HG02759 (cell line): ENCODE measurements around the gene NKIRAS2.

Experiments used
- ATAC-seq: cut with Tn5 transposase; IDR thresholded peaks from one replicate; pipeline ENCODE4 v1.9.1; 2021; ENCODE audit warnings: mild to moderate bottlenecking, moderate library complexity; ENCODE audit not compliant: unreplicated experiment

Gene NKIRAS2

DNA sequence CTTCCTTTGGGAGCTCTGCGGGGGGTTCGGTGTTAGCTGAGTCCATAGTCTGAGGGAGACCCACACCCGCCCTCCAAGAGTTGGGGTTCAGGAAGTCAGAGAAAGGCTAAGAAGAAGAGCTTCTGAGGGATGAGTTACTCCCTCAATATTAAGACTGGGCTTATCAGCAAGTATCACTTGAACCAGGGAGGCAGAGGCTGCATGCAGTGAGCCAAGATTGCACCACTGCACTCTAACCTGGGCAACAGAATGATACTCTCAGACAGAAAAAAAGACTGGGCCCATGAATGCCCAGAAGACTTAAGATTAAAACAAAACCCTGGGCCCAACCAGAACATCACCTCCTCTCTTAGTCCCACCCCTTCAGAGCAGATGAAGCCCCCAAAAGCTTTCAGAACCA is 6.0 kb downstream of the NKIRAS2 start:
- no peak for ATAC-seq

DNA sequence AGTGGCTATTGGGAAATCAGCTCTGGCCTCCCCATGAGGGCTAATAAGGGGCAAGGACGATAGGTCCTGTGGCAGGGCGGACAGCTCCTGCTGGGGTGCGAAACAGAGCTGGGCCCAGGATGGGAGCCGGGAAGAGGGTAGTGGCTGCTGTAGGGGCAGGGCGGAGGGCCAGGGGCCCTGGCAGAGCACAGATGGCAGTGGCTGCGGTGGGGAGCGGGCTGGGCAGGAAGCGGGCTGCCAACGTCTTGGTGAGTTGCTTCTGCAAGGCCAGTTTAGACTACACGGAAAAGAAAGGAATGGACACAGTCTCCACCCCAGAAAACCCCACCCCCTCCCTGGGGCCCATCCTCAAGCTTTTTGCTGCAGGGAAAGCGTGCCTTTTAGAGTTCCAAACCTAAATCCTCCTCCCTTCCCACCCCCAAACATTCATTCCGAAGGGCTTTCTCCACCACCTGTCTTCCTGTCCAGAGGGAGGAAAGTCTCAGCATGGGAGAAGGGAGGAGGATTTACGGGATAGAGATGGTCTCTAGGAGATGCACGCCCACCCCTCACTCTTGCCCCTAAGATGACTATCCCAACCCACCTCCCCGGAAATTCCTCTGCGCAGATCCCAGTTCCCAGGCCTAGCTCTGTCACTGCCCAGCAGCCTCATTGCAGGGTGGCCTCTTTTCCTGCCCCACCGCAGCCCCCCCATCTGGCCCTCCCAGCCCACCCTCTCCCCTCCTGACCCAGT is 7.1 kb downstream of the NKIRAS2 start:
- ATAC-seq = no peak

DNA sequence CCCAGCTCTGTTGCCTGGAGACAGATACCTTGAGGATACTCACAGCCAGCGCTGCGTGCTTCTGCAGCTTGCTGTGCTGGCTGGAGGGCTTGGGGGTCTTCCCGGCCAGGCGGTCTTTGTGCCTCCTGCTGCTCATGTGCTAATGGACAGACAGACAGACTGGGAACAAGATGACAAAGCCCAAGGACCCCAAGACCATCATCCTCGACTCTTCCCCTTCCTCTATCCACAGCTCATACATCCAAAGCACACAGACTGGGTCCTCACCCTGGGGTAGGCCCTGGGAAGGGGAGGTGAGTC is 7.7 kb downstream of the NKIRAS2 start:
- ATAC-seq = no peak

DNA sequence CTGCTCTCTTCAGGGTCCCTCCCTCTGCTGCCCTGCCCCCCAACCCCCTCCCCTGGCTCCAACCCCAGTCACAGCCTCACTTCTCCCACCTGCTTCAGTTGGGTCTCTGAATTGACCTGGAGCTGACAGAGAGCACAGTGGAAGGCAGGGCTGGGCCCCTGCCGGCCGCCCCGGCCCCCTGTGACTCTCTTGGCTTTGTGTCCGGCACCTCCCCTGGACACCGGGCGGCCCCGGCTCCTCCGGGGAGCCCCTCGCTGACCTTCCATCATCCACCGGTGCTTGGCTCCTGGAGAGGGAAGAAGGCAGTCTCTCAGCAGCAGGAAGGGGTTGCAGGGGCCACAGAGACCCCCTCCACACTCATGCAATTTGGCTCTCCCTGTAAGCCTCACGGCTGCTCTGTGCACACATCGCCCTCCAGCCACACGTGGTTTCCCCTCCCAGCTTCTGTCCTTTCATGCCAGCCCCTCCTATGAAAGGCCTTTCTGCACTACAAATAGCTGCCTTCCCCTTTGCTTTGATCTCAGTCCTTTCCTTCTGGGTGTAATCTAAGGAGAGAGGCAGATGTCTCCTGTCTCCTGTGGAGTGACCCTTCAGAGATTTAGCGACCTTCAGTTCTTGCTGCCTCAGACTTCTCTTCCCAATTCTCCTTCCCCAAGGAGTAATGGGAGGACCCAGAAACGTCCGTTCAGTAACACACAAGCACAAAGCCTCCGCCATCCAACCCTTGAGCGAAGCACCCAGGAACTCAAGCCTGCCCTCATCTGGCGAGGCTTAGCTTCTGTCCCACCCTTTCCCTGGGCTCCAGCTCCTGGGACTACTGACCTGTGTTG is 8.3 kb downstream of the NKIRAS2 start:
- ATAC-seq = no peak

DNA sequence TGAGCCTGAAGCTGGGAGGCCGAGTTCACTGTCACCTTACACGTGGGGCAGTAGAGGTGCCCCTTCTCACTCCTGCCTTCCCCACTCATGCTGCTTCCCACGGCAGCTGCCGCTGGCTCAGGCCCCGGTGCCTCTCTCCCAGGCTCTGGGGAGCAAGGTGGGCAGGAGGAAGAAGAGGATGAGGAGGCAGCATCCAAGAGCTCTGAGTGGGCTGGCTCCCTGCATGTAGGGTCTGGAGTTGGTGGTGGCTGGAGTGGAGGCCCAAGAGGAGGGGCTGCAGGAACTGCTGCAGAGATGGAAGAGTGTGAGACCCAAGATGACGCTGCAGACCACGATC is 8.9 kb downstream of the NKIRAS2 start:
- no peak for ATAC-seq

DNA sequence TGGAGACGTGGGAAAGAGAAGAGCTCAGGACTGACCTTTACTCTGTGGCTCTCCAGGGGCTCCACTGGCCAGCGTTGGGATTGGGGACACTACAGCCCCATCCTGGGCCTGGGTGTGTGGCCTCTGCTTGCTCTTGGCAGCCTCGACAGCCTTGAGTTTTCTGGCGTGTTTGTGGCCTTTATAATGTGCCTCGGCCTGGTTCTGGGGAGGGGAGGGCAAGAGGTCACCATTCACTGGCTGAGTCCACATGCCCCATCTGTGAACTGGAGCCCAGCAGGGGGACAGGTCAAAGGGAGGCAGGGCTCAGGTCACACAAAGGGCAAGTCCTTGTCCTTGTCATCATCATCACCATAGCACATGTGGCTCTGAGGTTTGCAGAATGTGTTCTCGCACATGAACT is 11.7 kb downstream of the NKIRAS2 start:
- ATAC-seq = no peak

DNA sequence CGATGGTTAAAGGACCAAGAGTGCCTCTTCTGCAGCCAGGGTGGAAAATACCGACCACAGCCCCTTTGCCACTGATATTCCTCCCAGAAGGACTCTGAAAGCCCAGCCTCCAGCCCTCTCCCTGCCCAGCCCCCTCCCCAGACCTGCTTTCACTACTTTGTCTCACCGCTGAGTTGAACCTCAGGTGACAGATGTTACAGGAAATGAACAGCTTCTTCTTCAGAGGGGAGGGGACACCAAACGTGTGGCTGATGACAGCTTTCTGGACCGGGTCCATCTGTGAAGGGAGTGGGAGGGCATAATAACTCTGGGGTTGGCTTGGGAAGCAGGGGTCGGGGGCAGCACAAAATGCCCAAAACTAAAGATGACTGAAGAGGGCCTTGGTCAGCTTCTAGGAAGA is 14.2 kb downstream of the NKIRAS2 start:
- no peak for ATAC-seq

DNA sequence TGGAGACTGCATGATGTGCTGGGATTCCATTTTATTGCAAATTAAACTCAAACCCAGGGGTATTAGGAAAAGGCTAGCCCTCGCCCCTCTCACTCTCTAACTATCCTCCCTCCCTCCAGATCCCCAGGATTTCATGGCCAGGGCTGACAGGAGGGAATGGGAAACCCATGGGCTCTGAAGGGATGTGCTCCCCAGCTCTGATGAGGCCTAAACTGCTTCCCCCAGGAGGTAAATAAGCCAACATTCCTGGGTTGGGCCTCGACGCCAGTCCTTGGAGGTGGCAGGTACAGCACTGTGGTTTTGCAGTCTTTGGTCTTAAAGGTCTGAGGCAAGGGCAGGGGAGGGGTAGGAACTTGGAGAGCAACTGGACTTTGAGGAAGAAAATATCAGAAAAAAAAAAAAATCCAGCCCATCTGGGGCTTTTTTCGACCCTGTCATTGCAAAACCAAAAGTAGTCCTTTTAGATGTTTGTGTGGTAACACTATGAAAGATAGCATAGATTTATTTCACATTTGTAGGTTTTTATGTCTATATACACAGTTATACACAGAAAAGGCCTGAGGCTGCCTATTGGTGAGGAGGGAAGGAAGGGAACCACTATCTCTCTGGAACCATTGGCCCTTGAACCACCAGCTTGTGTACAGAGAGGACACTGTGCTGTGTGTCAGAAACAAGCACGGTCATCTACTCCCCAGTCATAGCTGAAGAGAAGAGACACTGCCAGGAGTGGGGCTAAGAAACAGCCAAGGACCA is 18.5 kb downstream of the NKIRAS2 start:
- no peak for ATAC-seq

DNA sequence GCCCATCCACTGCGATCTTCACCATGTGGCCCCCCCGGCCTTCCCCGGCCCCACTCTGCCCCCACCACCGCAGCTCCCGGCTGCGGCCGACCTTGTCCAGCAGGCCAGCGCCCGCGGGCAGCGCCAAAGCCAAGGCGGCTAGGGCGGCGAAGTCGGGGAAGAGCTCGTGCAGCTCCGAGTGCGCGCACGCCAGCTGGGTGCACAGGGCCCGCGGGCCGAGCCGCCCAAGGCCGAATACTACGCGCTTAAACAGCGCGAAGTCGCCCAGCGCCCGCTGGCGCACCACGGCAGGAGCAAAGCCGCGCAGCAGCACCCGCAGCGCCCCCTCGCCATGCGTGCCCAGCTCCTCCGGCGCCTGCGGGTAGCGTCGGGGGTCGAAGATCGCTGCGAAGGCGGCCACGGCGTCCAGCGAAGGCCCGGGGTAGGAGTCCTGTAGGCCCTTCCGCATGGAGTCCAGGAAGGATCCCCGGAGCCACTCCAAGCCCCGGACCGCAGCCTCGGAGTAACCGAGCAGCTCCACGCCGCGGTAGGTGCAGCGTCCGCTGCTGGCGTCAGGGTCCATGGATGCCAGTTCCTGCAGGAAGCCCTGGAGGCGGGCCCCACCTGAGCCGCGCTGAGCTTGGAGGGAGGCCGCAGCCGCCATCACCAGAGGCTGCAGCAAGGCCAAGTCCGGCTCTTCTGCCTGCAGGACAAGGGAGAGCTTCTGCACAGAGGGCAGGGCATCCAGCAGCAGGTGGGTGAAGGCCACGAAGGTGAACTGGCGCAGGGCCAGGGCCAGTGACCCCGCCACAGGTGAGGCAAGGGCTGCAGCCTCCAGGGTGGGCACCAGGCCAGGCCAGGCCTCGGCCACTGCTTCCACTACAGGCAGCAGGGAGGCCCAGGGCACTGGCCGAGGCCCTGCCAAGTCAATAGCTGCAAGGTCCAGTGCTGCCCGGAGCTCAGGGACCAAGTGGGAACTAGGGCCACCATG is 20.2 kb downstream of the NKIRAS2 start:
- ATAC-seq = no peak

DNA sequence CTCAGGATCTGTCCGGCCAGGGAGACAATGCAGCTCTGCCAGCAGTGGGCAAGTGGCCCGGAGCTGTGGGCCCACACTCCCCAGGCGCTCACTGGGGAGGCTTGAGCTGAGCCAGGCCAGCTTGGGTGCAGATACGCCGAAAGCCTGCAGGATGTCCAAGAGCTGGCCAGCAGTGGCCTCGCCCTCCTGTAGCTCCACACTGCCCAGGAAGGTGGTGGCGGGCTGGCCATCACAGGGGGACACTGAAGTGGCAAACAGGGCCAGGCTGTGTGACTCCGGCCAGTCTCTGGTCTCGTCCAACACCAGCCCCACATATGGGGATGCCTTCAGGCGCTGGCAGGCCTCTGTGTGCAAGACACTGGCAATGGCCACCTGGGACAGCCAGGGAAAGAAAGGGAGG is 20.9 kb downstream of the NKIRAS2 start:
- ATAC-seq = no peak

DNA sequence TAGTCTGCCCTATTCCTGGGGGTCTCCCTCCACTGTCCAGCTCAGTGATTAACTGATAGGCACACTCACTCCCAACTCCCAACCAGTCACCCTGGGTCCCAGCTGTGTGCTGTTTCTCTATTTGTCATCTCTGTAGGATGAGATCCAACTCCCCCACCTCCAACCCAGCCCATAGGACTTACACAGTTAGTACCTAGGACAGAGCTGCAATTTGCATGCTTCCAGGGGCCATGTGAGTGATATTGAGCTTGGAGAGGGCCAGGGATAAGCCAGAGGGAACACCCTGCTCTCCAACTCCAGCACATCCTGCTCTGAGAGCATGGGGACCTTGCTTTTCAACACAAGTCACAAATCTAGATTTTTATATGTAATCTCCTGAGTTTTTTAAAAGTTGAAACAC is 21.7 kb downstream of the NKIRAS2 start:
- no peak for ATAC-seq

DNA sequence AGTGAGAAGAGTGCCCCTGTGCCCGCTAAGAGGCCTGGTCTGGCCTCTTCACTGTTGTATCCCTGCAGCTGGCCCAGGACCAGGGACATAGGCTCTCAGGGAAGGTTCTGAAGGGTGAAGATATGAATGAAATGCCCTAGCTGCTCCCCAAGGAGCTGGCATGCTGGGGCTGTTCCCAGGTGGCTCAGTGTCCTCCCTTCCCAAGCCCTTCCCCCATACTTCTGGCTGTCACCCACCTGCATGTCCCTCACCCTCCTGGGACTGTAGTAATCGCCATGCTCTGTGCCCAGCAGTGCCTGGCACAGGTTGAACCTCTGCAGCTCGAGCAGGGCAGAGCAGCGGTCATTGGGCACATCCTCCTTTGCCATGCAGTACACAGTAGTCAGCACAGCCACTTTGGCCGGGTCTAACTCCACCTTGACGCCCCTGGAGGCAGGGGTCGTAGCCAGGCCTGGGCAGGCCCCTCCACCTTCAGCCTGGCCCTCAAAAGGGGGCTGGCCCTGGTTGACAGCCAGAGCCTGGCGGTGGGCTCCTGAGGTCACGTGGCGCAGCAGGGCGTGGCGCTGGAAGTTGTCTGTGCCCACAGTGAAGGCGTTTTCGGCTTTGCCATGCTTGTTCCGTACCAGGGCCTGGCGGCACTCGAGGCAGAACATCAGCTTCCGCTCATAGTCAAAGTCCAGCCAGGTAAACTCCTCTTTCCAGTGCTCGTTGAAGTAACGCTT is 22.9 kb downstream of the NKIRAS2 start:
- ATAC-seq = no peak

DNA sequence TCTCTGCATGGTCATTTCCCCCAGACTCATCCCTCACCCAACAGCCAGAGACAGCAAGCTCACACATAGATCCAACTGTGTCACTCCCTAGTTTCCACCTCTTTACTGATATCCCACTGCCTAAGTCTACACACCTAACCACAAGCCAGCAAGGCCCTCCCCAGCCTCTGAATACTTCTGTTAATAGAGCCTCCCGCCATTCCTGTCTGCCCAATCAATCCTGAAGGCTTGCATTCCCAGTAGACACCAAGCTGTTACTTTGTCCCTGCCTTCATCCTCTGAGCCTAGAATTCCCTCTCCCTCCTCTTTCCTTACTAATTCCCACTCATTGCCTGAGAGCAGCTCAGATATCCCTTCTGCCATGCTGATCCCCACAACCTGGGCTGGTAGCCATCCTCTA is 25.8 kb downstream of the NKIRAS2 start:
- no peak for ATAC-seq

DNA sequence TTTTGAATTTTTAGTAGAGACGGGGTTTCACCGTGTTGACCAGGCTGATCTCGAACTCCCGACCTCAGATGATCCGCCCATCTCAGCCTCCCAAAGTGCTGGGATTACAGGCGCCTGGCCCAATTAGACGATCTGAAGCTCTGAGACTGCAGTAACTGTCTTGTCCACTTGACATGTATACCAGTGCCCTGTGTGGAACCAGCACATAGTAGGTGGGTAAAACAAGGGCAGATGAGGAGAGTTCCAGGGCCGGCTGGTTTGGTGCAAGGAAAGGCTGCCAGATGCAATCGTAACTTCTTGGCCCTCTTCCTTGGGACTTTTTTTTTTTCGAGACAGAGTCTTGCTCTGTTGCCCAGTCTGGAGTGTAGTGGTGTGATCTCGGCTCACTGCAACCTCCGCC is 27.5 kb downstream of the NKIRAS2 start:
- ATAC-seq = no peak

DNA sequence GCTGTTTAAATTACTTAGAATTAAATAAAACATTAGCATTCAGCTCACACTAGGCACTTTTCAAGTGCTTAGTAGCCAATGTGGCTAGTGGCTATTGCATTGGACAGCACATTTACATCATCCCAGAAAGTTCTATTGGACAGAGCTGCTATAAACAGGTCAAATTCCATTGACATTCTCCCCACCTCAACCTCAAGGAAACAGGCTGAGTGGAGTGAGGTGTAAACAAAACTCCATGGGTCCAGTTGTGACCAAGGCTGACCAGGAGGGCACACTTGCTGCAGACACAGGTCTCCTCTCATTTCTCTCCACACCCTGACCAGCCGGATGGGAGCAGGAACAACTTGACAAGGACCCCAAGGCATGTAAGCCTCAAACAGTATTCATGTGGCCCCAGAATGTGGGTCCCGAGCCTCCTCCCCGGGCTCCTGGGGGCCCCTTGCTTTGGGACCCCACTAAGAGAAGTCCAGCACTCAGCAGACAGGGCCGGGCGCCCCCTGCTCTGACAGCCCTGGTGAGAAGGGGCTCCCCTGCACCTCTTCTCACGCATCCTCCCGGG is 30.0 kb downstream of the NKIRAS2 start:
- ATAC-seq = no peak

DNA sequence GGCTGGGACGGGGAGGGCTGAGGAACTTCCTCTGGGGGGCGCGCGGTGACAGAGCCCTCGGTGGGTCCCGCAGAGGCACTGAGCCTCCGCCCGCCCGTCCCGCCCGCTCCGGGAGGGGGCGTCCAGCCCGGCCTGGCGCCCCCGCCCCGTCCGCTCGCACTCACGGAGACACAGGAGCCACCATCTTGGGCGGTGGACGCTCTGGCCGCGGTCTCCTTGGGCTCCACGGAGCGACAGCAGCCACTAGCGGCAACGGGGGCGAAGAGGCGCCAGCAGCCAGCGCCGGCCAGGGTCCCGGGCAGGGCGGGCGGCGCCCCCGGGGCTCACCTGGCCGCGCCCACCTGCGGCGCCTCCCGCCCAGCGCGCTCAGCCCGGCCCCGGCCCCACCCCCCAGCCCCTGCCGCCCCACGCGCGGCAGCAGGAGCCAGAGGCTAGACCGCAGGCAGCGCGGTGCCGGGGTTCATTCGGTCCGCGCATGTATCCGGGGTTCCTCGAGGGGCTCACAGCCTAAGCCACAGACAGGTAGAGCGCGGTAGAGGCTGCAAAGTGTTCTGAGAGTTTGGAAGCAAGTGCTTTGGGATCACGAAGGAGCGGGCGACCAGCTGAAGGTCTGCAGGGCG is 30.6 kb downstream of the NKIRAS2 start, which contains the start of gene C17orf113:
Gene C17orf113 (minus strand): TSS at position 209 of the 620 bp plus-strand sequence. CDS start 7,225 bp downstream, outside the sequence.
- ATAC-seq = no peak

DNA sequence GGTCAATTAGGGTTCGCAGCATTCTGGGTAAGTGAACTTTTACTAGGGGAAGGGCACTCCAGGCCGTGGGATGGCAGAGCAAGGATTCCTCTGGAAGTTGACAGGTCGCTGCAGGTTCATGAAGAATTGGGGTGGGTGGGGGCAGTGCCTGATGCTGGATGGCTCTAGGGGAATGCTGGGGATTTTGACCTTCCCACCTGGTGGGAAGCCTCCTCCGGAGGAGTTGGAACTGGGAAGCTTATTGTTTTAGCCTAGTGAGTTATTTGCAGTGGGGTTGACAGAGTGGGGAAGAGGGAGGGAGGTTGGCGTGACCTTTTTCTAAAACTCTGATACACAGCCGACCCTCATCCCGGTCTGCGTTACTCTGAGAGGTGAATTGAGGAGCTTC is 31.1 kb downstream of the NKIRAS2 start:
- no peak for ATAC-seq

DNA sequence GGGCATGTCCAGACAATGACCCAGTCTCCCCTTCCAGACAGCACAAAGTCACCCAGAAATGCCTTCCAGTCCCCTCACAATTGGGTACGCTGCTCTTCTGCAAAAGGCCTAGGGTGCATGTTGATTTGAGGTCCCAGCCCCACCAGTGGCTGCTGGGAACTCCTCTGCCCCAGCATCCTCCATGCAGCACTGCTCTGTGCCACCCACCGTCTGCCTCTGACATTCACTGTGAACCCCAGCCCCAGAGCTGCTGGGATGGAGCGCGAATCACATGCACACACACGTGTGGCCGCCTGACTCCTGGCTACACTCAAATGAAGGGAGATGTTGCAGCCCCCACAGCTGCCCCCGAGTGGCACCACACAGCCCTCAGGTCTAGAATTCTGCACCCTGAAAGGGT is 31.8 kb downstream of the NKIRAS2 start:
- no peak for ATAC-seq

DNA sequence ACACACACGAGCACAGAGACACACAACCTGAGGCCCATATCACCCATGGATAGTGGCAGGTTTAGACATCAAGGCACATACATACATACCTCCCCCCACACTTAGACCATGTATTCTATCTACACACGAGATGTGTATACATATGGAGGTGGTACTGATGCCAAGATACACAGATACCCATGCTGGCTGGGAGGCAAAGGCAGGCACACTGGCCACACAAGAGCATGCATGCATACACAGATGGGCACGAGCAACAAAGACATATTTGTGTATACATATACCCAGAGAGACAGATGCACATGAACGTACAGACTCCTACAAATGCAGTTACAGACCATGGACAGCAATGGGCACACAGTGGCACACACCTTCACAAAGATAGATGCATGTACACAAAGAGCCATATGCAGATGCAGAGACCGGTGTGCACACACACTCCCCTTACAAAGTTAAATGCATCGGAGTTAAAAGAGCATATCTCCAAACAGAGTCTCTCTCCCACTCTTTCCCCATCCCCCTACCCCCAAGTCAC is 32.5 kb downstream of the NKIRAS2 start:
- ATAC-seq = no peak
